Fibroblast of upper back skin (primary cell): Measurements from ENCODE around the gene HID1.

Experiments used
- DNase-seq: peaks from one replicate; pipeline ENCODE4 v3.0.0-alpha.2; 2013

Gene HID1

DNA sequence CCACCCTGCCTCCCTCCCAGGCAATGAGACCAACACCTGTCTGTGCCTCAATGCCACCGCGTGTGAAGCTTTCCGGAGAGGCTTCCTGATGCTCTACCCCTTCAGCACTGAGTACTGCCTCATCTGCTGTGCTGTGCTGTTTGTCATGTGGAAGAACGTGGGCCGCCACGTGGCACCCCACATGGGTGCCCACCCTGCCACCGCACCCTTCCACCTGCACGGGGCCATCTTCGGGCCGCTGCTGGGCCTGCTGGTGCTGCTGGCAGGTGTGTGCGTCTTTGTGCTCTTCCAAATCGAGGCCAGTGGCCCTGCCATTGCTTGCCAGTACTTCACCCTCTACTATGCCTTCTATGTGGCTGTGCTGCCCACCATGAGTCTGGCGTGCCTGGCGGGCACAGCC, 25.9 kb downstream of the HID1 start:
- no peak for DNase-seq

DNA sequence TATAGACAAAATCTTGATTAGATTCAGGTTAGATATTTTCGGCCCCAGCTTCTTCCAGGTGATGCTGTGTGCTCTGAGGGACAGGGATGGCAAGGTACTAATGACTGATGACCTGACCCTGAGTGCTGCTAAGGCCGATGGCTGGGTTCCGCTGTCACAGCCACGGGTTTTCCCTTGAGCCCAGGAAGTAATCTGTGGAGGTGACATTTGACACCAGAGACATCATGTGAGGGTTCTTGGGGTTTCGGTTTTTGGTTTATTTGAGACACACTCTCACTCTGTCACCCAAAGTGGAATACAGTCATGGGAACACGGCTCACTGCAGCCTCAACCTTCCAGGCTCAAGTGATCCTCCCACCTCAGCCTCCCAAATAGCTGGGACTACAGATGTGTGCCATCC, 27.0 kb downstream of the HID1 start:
- no peak for DNase-seq

DNA sequence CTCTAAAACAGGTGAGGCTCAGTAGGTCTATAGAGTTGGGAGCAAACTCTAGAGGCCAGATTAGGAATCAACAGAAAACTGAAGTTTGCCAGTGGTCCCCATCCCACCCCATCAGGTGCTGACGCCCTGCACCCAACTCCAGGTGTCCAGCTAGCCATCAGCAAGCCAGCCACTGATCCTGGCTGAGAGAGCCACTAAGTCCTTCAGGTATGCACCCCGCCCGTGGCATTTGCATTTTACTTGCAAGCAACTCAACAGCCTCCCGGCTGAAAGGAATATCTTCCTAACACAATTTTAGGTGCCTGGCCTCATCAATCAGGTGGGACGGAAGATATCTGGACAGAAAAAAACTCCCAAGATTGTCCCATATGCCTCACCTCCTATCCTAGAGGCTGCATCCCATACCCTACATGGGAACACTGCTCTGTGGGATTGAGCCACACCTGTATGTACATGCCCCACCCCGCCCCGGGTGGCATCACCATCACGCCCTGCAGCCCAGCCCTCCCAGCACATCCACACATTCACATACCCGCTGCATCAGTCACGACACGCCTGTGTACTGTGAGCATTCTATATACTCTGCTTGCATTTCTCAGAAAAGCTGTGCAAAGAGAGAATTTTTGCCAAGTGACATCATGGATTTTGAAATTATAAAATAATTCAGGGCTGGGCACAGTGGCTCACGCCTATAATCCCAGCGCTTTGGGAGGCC, 28.6 kb downstream of the HID1 start:
- no peak for DNase-seq

DNA sequence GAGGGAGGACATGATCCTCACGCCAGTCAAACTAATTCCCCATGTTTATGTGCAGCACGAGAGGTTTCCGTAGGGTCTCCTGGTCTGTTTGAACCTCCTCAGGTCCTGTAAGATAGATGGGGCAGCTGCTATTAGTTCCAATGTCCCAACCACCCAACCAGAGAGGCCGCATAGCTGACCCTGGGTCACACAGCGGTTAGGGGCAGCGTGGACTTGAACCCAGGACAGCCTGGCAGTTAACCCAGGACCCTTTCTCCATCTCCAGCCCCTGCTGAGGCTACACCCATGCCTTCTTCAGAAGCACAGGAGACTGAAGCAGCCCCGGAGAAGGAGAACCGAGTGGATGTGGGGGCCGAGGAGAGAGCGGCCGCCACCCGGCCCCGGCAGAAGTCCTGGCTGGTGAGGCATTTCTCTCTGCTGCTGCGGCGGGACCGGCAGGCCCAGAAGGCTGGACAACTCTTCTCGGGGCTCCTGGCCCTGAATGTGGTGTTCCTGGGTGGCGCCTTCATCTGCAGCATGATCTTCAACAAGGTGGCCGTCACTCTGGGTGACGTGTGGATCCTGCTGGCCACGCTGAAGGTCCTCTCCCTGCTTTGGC, 31.3 kb downstream of the HID1 start:
- DNase-seq, result no peak

DNA sequence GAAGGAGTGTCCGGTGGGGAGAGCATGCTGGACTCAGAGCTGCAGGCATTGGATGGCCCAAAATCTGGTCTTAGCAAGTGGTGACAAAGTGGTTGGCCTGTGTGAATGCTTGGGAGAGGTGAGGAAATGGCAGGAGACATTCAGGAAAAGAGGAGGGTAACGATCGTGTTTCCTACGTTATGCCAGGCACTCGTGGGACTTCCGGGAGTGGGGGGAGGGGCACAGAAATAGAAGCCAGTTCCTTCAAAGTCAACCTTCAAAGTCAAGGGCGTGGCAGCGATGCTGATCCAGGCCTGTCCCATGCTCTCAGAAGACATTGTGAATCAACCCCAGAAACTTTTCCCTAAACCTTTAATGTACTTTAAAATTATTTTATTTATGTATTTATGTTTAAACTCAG, 33.0 kb downstream of the HID1 start:
- no peak for DNase-seq

DNA sequence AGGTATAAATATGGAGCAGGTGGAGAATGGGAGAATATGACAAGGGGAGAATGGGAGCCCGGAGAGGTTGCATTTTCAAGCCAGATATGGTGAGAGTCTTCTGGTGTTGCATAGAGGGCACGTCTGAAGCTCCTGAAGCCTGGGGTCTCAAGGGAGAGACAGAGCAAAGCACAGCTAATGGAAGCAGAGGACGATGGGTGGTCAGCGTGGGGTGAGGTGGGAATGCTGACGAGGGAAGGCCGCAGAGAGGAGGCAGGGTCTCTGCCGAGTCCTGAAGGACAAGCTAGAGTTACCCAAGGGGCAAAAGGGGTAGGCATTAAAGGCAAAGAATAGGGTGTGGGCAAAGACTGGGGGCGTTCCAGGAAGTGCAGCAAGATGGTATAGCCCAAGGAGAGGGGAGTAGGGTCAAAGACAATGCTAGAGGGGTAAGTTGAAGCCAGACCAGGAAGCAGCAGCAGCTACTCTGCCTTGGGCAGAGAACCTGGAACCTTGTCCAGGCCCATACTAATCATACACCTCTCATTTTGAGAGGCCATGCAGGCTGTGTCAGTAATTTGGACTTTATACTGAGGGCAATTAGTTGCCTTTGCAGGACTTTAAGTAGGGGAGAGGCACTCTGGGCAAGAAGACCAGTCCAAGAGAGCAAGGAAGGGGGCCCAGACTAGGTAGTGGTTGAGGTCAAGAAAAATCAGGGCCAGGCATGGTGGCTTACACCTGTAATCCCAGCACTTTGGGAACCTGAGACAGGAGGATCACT, 34.2 kb downstream of the HID1 start:
- no peak for DNase-seq

DNA sequence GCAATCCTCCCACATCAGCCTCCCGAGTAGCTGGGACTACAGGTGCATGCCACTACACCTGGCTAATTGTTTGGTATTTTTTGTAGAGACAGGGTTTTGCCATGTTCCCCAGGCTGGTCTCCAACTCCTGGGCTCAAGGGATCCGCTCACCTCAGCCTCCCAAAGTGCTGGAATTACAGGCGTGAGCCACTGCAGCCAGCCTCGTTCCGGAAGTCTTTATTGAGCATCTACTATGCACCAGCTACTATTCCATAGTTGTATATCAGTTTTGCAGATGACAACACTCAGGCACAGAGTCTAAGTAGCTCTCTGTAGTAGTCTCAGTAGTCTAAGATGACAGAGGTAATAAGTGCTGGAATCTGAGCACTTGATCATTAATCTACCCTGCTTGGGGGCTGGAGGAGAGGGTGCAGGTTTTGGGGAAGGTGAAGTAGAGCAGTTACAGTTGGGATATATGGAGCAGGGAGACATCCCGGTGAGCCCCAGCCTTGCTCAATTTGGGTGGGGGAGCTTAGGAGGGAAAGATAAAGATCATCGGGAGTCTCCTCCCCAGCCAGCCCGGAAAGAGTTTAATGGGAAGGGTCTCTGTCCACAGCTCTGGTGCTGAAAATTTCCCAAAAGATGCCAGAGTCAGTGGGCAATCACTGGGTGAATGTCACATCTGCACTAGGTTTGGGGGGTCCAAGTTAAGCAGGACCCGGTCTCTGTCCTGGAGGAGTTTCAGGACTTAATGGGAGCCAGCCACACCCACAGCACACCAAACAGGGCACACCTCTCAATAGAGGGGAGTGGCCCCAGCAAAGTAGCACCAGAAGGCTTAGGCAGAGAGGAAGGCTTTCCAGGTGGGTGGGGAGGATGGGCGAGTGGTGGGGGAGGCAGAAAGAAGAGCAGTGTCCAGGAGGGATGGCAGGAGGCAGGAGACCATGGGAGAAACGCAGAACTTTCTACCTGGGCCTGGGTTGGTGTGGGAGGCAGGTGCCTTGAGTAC, 35.2 kb downstream of the HID1 start:
- DNase-seq, result no peak

DNA sequence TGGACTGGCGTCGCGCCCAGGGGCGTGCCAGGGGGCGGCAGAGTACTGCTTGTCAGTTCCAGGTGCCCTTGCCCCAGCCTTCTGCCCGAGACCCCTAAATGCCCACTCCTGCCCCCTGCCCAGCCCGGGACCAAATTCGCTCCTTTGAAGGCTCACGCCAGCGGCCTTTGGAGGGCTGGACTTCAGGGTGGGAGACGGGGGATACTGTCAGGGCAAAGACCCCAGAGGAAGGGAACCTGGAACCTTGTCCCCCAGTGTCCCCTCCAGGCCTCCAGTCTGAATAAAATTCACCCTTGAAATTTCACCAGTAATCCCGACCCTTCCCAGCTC, 36.1 kb downstream of the HID1 start:
- DNase-seq, result no peak

DNA sequence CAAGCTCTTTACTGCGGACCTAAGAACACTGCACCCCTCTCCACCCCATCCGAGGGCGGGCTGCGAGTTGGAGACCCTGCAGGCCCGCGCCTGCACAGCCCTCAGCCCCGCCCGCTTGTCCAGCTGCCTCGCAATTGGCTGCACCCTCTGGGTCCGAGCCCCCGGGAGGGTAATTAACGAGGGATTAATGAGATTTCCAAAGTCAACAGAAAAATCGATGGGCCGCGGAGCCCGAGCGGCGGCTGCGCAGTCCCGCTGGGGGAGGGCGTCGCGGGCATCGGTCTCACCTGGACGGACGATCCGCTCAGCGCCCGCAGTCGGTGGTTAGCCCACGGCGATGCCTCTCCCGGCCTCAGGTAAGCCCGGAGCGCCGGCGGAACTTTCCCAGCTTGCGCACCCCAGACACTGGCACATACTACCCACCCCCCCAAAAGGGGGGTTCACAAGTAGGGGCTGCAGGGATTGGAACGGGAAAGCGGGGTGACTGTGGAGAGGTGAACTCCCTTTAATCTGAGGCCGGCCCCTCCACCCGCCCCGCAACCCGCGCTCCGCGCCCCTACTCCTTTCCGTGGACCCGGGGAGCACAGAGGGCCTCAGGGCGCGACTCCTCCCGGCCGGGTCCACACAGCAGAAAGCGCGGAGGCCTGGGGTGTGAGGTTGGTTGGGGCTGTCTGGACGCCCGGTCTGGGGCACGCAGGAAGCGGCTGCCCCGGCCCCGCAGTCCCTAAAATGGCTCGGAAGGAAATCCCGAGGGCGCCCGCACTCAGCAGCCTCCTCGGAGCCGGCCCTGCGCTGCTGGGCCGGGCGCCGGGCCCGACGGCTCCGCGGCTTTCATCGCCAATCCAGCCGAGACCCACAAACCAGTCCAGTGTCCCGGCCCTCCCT, 36.7 kb downstream of the HID1 start, which contains the start of gene OTOP3:
Gene OTOP3 (plus strand): TSS at position 314 of the 885 bp plus-strand sequence. CDS start 24 bp downstream, at position 338.
- no peak for DNase-seq

DNA sequence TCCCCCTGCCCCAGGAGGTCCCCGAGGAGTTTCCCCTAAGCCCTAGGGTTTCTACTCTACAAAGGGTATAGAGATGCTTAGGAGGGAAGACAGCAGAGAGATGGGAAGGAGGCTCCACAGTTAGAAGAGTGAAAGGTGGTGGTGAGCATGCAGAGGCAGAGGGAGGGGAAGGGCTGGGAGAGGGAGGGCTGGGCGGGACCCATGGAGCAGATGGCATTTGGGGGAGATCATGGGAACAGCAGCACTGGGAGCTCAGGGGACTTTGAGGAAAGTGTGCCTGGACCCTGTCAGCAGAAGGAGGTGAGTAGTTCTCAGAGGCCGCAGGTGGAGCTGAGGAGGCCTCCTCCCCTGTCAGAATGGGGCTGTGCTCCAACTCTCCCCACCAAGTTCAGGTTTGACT, 37.5 kb downstream of the HID1 start:
- DNase-seq, result no peak

DNA sequence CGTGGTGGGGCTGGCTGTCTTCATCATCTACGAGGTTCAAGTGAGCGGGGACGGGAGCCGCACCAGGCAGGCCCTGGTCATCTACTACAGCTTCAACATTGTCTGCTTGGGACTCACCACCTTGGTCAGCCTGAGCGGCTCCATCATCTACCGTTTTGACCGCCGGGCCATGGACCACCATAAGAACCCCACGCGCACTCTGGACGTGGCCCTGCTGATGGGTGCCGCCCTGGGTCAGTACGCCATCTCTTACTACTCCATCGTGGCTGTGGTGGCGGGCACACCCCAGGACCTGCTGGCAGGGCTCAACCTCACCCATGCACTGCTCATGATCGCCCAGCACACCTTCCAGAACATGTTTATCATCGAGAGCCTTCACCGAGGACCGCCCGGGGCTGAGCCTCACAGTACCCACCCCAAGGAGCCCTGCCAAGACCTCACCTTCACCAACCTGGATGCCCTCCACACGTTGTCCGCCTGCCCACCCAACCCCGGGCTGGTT, 42.0 kb downstream of the HID1 start:
- DNase-seq, result no peak

DNA sequence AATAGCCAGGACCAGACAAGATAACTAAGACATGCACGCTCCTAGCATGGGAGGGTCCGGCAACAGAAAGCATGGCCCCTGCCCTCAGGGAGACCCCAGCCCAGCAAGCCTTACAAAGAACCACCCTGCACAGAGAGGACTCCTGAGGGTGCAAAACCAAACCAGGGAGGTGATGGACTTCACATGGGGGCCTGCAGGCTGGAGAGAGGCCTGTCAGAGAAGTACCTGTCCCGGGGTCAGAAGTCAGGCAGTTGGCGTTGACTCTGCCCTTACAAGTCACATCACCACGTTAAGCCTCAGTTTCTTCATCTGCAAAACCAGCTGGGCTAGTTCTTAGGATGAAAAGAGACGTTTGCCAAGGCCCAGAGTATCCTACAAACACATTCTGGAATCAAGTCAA, 43.8 kb downstream of the HID1 start:
- DNase-seq, result no peak

DNA sequence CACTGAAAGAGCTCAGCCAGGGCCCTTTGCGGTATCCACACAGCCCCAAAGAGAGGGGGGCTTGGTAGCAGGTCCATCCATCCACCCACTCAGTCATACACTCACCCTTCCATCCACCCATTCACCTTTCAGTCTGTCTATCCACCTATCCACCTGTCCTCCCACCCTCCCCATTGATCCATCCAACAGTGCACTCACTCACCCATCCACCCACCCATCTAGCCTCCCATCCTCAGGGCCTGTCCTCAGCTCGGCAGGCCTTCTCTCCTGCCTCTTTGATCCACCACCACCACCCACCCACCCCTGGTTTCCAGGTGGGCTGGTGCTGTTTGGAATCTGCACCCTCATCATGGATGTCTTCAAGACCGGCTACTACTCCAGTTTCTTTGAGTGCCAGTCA, 47.3 kb downstream of the HID1 start:
- no peak for DNase-seq

DNA sequence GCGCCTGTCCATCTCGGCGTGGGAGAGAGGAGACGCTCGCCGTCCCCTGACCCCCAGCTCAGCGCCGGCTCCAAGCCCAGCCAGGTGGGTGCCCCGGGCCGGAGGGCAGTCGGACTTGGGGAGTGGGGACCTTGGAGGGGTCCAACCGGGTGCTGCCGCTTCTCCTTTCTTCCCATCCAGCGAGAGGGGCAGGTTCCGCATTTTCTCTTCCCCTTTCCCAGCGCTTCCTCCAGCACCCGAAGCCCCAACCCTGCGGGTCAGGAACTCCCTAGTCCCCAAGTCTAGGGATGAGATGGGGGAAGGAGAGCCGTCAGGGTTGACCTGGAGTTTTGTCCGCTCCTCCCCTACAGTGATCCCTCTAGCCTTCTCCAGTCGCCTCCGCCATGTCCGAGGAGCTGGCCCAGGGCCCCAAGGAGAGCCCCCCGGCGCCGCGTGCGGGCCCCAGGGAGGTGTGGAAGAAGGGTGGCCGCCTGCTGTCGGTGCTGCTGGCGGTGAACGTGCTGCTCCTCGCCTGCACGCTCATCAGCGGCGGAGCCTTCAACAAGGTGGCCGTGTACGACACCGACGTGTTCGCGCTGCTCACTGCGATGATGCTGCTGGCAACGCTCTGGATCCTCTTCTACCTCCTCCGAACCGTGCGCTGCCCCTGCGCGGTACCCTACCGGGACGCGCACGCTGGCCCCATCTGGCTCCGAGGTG, 48.2 kb downstream of the HID1 start, which contains the start of gene OTOP2:
Gene OTOP2 (plus strand): TSS at position 24 of the 699 bp plus-strand sequence. CDS start 360 bp downstream, at position 384.
- no peak for DNase-seq

DNA sequence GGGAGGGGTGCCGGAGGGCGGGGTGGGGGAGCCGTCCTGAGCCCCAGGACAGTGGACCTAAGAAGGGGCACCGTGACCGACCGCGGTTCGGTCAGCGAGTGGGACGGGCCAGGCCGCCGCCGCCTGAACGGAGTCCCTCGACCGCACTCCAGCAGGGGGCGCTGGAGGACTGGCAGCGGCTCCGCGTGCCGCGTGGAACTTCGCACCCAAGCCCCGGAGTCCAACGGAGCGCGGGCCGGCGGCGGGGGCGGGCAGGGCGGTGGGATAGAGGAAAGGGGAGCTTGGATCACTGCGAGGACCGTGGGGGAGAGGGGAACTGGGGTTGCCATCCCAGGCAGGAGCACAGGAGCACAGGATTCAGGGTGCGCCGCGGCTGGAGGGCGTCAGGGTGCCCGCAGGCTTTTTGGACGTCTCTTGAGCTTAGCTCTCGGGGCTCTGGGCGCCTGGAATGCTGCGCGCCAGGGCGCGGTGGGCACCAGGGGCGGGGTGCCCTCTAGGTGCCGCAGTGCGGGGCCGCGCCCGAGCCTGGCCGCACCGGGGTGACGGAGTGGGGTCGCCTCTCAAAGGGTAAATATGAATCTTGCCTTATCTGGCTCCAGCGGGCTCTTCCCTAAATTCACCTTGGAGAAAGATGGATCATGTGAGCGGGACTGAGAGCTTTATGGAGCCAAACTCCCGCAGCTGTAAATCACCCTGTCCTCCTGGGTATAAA, 48.9 kb downstream of the HID1 start:
- peak; percentile 8 for DNase-seq

DNA sequence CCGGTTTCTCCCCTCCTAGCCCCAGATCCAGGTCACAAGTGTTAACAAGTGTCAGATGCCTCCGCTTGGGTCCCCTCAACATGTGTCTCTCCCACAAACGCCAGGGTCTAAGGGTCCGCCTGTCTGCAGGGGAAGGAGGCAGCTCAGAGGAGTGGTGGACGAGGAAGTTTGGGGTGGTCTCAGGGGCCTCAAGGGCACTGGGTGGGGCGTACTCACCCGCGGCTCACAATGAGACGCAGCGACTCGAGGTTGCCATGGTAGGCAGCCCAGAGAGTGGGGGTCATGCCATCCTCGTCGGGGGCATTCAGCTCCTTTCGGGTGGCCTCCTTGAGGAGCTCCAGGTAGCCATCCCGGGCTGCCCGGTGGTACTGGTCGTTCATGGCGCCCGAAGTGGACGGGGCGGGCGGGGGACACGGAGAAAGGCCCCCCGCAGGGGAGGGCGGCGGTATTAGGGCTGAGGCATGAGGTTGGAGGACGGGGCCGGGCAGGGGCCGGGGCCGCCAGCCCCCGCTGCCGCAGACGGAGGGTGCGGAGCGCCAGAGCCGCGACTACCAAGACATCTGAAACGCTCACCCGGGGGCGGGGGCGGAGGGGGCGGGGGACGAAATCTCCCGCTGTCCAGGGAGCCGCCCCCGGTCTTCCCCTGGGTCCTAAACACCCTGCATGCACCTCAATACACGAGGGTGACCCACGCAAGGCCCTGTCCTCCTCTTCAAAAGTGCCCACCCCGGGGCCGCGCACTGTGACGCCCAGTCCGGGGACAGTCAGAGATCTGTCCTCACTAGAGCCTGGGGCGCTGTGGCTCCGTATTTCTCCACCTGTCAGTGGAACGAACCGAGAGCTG, 49.6 kb downstream of the HID1 start, which contains the start of gene USH1G:
Gene USH1G (minus strand): TSS at position 562 of the 844 bp plus-strand sequence. CDS start 182 bp downstream, at position 380.
- no peak for DNase-seq

DNA sequence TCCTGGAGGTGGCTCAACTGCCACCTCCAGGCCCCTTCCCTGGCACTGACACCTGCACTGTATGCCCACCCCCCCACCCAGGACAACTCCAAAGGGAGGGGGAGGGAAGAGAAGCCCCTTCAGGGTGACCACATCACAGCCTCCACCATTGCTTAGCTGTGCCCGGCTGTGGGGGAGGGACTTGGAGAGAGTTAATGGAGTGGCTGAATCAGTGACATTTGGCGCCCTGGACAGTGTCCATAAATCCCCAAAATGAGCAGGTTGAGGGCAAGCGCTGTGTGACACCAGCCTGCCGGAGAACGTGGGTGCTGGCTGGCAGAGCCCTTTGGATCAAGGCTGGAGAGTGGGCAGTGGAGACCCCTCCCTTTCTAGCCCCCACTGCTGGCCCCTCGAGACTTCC, 50.4 kb downstream of the HID1 start:
- DNase-seq, result no peak

DNA sequence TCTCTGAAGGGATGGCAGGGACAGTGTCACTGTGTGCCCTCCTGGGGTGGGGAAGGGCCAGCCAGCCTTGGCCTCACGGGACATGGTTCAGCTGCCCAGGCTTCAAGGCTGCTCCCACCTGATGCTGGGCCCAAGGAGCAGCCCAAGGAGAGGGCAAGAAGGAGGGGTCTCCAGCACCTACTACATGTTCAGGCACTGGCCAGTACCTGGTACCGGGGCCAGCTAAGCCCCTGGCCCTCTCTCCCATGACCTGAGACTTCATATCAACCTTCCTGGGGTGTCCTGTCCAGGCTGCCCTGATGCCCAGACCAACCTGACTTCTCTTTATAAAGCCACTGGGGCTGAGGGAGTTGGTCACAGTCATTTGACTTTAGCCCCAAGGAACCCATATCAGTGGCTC, 50.8 kb downstream of the HID1 start:
- DNase-seq, result no peak

DNA sequence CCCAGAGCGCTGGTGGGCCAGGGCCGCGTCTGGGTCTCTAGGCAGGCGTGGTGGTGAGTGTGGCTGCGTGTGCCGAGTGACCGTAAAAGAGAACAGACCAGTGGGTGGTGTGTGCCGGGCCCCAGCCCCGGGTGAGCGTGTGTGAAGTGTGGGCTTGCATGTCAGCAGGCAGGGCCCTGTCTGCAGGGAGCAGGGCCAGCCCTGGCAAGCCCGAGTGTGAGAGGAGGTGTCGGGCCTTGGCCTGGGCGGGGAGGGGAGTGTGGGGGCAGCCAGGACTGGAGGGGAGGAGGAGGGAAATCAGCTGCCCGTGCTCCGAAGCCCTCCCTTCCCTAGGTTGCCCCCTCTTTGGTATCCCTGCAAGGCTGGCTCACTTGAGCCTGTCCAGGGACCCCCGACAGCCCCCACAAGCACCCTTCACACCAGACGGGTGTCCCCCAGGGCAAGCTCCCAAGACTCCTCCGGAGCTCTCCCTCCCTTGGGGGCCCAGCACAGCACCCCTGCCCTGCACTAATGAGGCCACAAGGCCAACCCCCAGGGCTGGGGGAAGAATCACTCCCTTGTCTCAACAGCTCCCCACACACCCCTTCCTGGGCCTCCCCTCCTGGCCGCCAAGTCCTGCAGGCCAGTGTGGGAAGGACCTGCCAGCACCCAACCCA, 51.4 kb downstream of the HID1 start:
- no peak for DNase-seq
